ENCODE results near the gene ZNF862. TPM values are rescaled to one million over a fixed set of nuclear protein-coding genes. Genes with fewer than 3 reads are reported as not detected.

Gene ZNF862
- polyA plus RNA-seq, 3 donors = 17.9 to 27.8 (median 27.3) TPM

- no peak for DNase-seq
These were observed 29.9 kb upstream of the ZNF862 start for GRCh38 chr7:149808311-149808710.

- DNase-seq = no peak
These were observed 29.0 kb upstream of the ZNF862 start for GRCh38 chr7:149809215-149809614.

- DNase-seq = no peak
These were observed 27.0 kb upstream of the ZNF862 start for GRCh38 chr7:149811221-149811620.

GRCh38 chr7:149811831-149812490 is 26.2 kb upstream of the ZNF862 start:
- DNase-seq = no peak

GRCh38 chr7:149813254-149814035 is 24.7 kb upstream of the ZNF862 start:
- no peak for DNase-seq

- no peak for DNase-seq
These were observed 23.7 kb upstream of the ZNF862 start for GRCh38 chr7:149814494-149814893.

GRCh38 chr7:149815121-149815520 is 23.1 kb upstream of the ZNF862 start:
- no peak for DNase-seq

- no peak for DNase-seq
These were observed 22.4 kb upstream of the ZNF862 start for GRCh38 chr7:149815661-149816266.

- no peak for DNase-seq
These were observed 21.9 kb upstream of the ZNF862 start for GRCh38 chr7:149816267-149816751.

GRCh38 chr7:149816794-149817193 is 21.4 kb upstream of the ZNF862 start:
- DNase-seq = no peak

GRCh38 chr7:149817301-149817771 is 20.8 kb upstream of the ZNF862 start:
- DNase-seq = no peak

- no peak for DNase-seq
These were observed 20.2 kb upstream of the ZNF862 start for GRCh38 chr7:149817836-149818535.

- DNase-seq = no peak
These were observed 19.7 kb upstream of the ZNF862 start for GRCh38 chr7:149818536-149818840.

- DNase-seq = no peak
These were observed 18.8 kb upstream of the ZNF862 start for GRCh38 chr7:149819141-149819960.

- DNase-seq = no peak
These were observed 18.2 kb upstream of the ZNF862 start for GRCh38 chr7:149819961-149820340.

- no peak for DNase-seq
These were observed 17.5 kb upstream of the ZNF862 start for GRCh38 chr7:149820622-149821190.

- no peak for DNase-seq
These were observed 16.7 kb upstream of the ZNF862 start for GRCh38 chr7:149821191-149822148.

GRCh38 chr7:149822353-149822943 is 15.7 kb upstream of the ZNF862 start:
- no peak for DNase-seq

GRCh38 chr7:149823191-149823630 is 15.0 kb upstream of the ZNF862 start:
- DNase-seq = no peak
